ELR (cell line): ENCODE data around the gene HBM.
A peak's percentile ranks its signal among the peaks of the same experiment; 100 is the strongest.
"Not testable (repeated sequence)": the region's sequence is repeated elsewhere in the genome, so short reads cannot be mapped to it uniquely, and the experiment has no call there.

Experiments used
- DNase-seq: peaks from one replicate; pipeline ENCODE4 v3.0.0-alpha.2; 2015; ENCODE audit warnings: low read depth

HBM gene

DNA sequence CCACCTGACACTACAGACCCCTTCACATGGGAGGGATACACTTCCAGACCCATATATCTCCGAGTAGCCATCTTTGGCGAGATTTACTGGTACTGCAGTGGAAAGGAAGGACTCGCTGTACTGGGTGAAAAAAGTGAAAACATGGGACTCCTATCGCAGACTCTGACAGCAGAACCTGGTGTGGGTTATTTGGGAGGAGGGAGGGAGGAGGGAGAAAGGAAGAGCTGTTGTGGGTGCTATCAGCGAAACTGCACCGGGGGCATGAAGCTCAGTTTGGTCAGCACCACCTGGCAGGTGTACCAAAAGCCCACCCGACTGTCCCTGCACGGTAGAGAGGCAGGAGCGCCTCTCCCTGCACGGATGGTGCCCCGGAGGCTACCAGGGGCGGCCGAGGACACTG, 19.4 kb downstream of the HBM start:
- no peak for DNase-seq

DNA sequence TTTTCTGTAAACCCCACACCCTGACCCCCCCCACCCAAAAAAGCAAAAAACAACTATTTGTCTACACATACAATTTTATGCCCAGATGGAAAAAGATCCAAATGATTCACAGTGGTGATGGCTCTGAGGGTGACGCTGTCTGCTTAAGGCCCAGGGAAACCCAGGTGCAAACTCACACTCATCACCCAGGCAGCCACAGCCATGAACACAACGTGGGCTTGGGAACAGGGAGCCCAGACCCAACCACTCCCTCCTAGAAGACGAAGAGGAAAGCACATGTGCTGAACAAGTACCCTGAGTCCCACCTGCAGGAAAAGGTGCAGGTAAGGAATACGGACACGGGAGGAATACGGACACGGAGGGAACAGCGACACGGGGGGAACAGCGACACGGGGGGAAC, 19.9 kb downstream of the HBM start:
- no peak for DNase-seq

DNA sequence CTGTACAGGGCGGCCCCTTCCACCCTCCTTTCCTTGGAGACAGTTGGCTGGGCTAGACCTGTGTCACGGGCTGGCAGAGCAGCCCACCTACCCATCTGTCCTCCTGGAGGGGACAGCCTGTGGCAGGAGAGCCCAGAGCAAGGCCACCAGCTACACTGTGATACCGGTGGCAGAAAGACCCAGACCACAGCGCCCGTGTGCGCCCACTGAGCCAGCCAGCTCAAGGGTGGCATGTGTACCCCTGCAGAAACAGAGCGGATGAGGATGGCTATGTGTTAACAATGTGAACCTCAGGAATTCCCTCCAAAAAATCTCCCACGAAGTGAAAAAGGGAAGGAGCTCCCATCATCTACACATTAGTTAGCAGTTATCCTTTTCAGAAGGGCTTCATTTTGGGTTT, 21.6 kb downstream of the HBM start:
- DNase-seq = no peak

DNA sequence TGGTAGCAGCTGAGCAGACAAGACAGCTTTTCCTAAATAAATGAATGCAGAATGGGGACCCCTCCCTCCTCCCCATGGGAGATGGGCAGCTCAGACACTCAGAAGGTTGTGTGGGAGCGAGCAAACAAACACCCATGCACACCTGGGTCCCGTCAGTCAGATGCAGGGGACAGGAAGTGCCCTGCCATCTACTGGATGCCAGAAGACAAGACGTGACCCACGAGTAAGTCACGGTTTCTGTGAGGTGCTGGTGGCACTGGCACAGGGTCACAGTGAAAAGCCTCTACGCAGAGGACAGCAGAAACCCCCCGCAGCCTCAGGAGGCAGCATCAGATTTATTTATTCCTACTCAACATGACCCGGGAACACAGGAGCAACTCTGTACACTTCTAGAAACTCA, 22.9 kb downstream of the HBM start:
- DNase-seq = no peak

DNA sequence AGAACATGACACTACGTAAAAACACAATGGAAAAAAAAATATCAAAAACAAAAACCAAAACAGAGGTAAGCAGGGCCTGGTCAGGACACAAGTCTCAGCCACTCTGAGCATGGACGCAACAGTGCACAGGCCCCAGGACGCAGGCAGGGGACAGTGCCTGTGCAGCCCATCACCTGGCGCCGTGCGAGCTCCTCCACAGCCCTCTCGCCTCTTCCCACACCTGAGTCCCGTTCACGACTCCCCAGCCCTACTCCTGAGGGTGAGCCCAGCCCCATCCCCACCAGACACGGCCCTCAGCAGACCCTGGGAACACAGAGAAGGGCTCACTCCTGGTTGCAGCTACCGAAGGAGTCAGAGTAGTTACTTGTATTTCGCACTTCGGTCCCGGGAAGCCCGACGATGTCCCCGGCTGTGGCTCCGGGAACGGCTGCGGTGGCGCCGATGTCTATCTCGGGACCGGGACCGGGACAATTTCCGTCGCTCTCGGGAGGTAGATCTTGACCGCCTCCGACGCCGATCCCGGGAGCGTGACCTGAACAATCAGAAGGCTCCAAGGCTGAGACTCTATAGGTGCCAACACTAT, 23.9 kb downstream of the HBM start:
- DNase-seq = no peak

DNA sequence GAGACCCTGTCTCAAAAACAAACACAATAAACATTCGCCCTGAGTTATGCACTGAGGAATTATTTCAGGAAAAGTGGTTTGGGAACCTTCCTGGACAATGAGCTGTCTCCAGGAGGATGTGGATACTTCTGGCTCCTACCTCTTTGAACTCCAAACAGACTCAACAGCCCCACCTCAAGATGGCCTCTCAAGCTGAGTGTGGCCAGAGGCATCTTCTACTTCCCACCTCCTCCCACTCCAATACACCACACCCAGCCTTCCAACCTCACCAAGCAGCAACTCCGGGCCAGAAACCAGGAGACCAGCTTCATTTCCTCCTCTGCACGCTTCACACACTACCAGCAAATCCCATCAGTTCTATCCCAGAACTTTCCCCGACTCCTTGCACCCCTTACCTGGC, 26.1 kb downstream of the HBM start:
- DNase-seq = no peak

DNA sequence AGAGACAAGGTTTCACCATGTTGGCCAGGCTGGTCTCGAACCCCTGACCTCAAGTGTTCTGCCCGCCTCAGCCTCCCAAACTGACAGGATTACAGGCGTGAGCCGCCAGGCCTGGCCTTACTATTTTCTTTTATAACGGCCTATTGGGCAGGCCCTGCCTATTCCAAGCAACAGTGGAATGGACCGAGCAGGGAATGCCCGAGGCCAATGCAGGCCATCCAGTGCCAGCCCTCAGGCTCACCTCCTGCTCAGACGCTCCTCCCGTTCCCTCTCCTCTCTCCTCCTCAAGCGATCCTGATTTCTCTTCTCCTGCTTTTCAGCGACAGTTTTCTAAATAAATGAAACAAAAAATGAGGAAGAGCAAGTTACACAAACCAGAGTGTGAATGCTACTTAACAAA, 26.9 kb downstream of the HBM start:
- no peak for DNase-seq

DNA sequence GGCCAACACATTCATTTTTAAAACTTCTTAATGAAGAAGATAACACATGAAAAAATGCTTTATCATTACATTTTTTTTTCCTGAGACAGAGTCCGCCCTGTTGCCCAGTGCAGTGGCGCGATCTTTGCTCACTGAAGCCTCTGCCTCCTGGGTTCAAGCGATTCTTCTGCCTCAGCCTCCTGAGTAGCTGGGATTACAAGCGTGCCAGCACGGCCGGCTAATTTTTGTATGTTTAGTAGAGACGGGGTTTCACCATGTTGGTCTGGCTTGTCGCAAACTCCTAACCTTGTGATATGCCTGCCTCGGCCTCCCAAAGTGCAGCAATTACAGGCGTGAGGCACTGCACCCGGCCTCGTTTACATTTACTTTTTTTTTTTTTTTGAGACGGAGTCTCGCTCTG, 27.7 kb downstream of the HBM start:
- DNase-seq = no peak

DNA sequence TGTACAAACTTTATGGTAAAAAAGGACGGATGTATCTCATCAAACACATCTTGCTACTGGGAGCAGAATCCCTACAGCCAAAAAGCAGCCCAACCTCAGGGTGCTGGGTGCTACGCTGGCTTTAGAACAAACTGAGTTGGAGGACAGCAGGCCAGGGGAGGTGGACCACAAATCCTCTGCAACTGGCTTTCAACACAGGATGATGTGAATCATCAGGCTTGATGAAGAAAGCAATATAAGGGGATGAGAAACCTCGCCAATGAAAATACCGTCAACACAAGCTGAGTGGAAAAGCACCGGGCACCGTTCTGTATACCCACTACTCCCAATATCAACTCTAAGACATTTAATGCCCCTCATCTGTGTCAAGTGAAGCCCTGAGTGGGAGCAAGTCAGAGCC, 28.7 kb downstream of the HBM start:
- no peak for DNase-seq

DNA sequence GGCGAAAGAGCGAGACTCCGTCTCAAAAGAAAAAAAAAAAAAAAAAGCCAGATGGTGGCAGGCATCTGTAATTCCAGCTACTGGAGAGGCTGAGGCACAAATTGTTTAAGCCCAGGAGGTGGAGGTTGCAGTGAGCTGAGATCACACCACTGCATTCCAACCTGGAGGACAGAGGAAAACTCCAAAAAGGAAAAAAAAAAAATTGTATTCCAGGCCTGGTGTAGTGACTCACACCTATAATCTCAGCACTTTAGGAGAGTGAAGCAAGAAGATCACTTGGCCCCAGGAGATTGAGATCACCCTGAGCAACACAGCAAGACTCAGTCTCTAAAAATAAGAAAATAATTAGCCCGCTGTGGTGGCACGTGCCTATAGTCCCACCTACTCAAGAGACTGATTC, 34.6 kb downstream of the HBM start:
- DNase-seq = peak; percentile 73

DNA sequence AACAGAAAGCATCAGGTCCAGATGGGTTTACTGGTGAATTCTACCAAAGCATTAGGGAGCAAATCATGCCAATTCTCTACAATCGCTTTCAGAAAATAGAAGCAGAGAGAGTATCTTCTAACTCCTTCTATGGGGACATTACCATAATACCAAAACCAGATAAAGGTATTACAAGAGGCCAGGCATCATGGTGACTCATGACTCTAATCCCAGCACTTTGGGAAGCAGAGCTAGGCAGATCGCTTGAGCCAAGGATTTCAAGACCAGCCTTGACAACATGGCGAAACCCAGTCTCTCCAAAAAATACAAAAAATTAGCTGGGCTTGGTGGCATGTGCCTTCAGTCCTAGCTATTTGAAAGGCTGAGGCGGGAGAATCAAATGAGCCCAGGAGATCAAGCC, 37.5 kb downstream of the HBM start:
- no peak for DNase-seq

DNA sequence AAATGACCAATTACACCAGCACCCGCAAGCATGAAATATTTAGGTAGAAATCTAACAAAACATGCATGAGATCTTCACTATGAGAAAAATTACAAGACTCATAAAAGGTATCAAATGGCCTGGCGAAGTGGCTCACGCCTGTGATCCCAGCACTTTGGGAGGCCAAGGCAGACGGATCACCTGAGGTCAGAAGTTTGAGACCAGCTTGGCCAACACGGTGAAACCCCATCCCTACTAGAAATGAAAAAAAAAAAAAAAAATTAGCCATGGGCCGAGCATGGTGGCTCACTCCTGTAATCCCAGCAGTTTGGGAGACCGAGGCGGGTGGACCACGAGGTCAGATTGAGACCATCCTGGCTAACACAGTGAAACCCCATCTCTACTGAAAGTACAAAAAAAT, 38.3 kb downstream of the HBM start:
- DNase-seq = not testable (repeated sequence)

DNA sequence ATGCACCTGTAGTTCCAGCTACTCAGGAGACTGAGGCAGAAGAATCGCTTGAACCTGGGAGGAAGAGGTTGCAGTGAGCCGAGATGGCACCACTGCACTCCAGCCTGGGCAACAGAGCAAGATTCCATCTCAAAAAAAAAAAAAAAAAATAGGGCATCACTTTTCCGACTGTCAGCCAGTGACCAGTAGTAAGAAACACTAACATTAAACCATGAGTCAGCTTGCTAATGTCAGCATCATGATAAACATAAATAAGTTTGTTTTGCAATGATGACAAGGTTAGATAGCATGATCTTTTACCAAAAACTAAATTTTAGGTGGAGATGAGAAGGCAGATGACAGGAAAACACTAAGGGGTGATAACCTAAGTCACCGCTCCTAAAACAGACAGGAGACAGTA, 43.6 kb downstream of the HBM start:
- not testable (repeated sequence) for DNase-seq

DNA sequence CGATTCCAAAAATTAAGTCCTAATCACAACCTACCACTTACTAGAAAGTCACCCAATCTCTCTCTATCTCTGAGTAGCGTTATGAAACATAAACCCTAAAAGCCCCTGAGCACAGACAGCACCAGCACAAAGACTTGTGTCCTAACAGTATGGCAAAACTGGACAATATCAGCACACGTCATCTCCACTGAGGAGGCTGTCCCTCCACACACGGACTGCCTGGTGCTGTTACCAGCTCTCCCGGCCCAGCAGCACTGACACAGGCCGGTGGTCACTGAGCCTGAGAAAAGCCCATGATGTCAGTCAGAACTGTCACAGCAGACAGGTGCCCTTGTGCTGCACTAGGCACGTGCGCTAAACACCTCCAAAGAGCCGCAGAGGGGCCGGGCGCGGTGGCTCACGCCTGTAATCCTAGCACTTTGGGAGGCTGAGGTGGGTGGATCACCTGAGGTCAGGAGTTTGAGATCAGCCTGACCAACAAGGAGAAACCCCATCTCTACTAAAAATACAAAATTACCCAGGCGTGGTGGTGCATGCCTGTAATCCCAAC, 45.9 kb downstream of the HBM start:
- not testable (repeated sequence) for DNase-seq

DNA sequence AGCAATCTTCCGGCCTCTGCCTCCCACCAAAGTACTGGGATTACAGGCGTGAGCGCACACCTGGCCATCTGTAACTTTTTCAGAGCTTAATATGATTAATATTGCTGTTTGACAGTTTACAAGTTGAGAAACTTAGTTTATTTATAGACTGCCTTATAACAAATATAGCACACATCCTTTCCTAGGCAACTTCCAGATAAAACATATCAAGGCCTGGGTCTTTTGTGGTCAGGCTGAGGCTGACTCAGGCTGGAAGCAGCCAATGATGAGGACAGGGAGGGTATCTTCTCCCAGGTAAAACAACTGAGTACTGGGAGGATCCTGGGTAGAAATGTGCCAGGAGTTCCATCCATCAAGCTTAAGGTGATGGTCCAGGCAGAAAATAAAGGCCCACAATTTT, 47.2 kb downstream of the HBM start:
- no peak for DNase-seq
